Stomach smooth muscle (tissue), 2 donors: ENCODE data around the gene NUTM2E.
A peak's percentile ranks its signal among the peaks of the same experiment; 100 is the strongest.
"Not testable (repeated sequence)": the region's sequence is repeated elsewhere in the genome, so short reads cannot be mapped to it uniquely, and the experiment has no call there.

ENCODE experiments used
- H3K27ac ChIP-seq: one replicate; pipeline ENCODE4 v1.7.0; 2013; ENCODE audit warnings: mild to moderate bottlenecking, low read length, inconsistent platforms
- H3K27me3 ChIP-seq, 2 donors: one replicate each; pipeline ENCODE4 v1.7.0; 2013; ENCODE audit warnings: low read length in 2 of 2; ENCODE audit not compliant: insufficient read depth in 2 of 2, control insufficient read depth in 1 of 2
- H3K36me3 ChIP-seq, 2 donors: one replicate each; pipeline ENCODE4 v1.7.0; 2013; ENCODE audit warnings: low read length in 2 of 2; ENCODE audit not compliant: control insufficient read depth in 2 of 2, insufficient read depth in 2 of 2
- H3K4me1 ChIP-seq: one replicate; pipeline ENCODE4 v1.7.0; 2013; ENCODE audit warnings: low read length; ENCODE audit not compliant: control insufficient read depth, insufficient read depth
- H3K4me3 ChIP-seq, 2 donors: one replicate each; pipeline ENCODE4 v1.7.0; 2013; ENCODE audit warnings: low read length in 2 of 2
- H3K9ac ChIP-seq, 2 donors: one replicate each; pipeline ENCODE4 v1.7.0; 2013; ENCODE audit warnings: low read length in 2 of 2, mild to moderate bottlenecking in 1 of 2
- H3K9me3 ChIP-seq, 2 donors: one replicate each; pipeline ENCODE4 v1.7.0; 2013; ENCODE audit warnings: low read length in 2 of 2; ENCODE audit not compliant: control insufficient read depth in 2 of 2
- donor health status: healthy.
- donor health status: Pancreatic carcinoma.

The NUTM2E gene

DNA sequence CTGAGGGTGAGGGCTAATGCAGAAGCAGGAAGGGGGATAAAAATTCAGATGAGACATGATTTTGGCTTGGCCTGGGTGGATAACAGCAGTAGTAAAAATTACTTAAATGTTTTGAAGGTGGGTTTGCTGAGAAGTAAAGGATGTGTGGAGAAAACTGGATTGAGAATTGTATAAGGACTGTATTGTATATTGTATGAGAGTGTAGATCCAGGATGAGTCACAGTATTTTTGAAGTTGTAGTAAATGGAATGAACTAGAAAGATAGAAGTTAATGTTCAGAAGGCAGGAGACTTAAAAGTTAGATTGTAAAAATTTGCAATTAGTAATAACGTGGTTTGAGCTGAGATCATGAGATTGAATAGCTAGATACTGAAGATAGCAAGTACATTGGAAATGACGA is 10.2 kb upstream of the NUTM2E start:
- H3K9me3 ChIP-seq, H3K4me3 ChIP-seq, H3K9ac ChIP-seq, H3K27me3 ChIP-seq, H3K27ac ChIP-seq, H3K4me1 ChIP-seq, H3K36me3 ChIP-seq: not testable (repeated sequence)

- not testable (repeated sequence) for H3K4me1 ChIP-seq, H3K9me3 ChIP-seq, H3K36me3 ChIP-seq, H3K9ac ChIP-seq, H3K27ac ChIP-seq, H3K27me3 ChIP-seq, H3K4me3 ChIP-seq
Measured at GRCh38 chr10:79823387-79823786, 3.2 kb upstream of the NUTM2E start.

DNA sequence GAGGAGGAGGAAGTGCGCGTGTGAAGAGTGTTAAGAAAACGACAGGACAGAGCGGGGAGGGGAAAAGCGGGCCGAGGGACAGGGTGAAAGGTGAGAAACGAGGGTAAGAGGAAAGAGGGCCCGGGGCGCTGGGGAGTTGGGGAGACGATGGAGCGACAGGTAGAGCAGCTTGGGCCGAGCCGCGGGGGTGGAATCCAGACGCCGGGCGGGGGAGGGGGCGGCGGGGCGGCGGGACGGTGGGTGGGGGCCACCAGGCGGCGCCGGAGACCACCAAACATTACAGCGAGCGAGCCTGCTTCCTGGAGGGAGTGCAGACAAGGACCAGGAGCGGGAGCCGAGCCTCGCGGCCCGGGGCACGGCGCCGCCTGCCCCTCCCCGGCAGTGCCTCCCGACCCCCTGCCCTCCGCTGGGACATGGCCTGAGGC is 940 bp upstream of the NUTM2E start:
- H3K9me3 ChIP-seq, H3K27me3 ChIP-seq, H3K4me3 ChIP-seq, H3K4me1 ChIP-seq, H3K27ac ChIP-seq, H3K36me3 ChIP-seq: not testable (repeated sequence)
- H3K9ac ChIP-seq: peak overlapping the region in 1 of 2 donors; percentile 42

DNA sequence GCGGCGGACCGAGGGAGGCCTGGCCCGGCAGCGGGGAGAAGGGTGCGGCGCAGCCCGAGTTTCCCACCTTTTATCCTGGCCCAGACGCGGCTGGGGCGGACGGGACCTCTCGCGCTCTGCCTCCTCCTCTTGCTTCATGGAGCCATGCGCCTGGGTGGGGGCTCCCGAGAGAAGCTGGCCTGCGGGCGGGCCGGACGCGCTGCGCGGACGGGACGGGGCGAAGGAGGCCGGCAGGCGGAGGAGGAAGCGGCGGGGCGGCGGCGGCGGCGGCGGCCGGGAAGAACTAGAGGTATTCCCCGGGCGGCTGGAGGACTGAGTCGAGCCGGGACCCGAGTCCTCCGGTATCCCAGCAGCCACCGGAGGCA is 426 bp upstream of the NUTM2E start:
- not testable (repeated sequence) for H3K27ac ChIP-seq, H3K36me3 ChIP-seq, H3K9me3 ChIP-seq, H3K27me3 ChIP-seq, H3K4me1 ChIP-seq
- Histone ChIP-seq H3K4me3 (peak overlapping the region in 1 of 2 donors; percentile 44), H3K9ac (peak overlapping the region in 1 of 2 donors; percentile 42)

- not testable (repeated sequence) for H3K9me3 ChIP-seq, H3K4me1 ChIP-seq, H3K36me3 ChIP-seq, H3K9ac ChIP-seq, H3K27me3 ChIP-seq, H3K4me3 ChIP-seq, H3K27ac ChIP-seq
Measured at GRCh38 chr10:79833833-79834232, 7.3 kb downstream of the NUTM2E start.

DNA sequence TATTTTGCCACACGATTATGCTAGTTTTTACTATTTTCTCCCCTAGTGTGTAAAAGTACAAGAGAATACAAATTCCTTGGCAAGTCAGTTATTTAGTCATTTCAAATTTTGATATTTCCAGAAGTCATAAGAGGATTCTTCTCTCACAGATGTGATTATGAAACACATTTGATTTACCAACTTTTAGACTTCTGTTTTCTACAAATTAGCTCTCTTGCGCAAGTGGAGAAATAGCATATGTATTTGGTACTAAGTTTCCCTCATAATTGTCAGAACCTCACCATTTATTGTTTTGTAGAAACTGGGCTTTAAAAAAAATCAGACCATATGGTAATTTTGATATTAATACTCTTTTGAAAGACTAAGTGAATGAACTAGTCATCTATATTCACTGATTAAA is 9.4 kb downstream of the NUTM2E start:
- H3K27me3 ChIP-seq, H3K4me1 ChIP-seq, H3K27ac ChIP-seq, H3K9ac ChIP-seq, H3K36me3 ChIP-seq, H3K4me3 ChIP-seq, H3K9me3 ChIP-seq: not testable (repeated sequence)

DNA sequence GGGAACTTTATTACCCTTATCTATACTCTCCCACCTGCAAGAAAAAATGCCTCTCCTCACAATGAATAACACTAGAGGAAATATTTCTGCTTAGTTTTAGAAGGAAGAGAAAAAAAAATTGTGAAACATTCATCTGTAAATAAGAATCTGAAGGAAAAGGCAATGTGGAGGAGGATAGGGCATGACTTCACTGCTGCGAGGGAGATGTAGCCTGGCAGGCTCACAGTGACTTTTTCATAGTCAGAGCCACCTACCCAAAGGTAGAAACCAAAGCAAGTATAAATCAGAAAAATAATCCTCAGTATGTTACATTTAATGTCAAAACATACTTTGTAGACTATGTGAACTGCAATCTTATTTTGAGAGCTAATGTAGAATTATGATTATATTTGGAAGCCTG is 10.4 kb downstream of the NUTM2E start:
- H3K27me3 ChIP-seq, H3K4me3 ChIP-seq, H3K9ac ChIP-seq, H3K4me1 ChIP-seq, H3K36me3 ChIP-seq, H3K9me3 ChIP-seq, H3K27ac ChIP-seq: not testable (repeated sequence)

DNA sequence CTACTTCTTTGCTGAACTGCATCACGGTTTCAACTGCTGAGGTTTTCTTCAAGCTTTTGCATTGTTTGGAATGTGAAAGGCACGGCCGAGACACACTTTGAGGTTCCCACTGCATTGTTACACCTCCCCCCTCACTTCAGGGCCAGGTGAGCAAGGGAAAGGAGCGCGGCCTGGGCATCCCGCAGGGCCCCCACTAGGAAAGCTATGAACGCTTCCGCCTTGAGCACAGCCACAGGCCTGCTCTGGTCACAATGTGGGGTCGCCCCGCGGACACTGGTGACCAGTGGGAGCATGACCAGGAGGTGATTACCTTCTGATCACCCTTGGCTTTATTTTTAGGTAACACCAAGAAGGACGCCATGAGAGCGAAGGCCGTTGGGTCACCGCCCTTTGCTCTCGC is 11.9 kb downstream of the NUTM2E start:
- H3K27ac ChIP-seq, H3K9ac ChIP-seq, H3K27me3 ChIP-seq, H3K36me3 ChIP-seq, H3K4me1 ChIP-seq, H3K4me3 ChIP-seq, H3K9me3 ChIP-seq: not testable (repeated sequence)

DNA sequence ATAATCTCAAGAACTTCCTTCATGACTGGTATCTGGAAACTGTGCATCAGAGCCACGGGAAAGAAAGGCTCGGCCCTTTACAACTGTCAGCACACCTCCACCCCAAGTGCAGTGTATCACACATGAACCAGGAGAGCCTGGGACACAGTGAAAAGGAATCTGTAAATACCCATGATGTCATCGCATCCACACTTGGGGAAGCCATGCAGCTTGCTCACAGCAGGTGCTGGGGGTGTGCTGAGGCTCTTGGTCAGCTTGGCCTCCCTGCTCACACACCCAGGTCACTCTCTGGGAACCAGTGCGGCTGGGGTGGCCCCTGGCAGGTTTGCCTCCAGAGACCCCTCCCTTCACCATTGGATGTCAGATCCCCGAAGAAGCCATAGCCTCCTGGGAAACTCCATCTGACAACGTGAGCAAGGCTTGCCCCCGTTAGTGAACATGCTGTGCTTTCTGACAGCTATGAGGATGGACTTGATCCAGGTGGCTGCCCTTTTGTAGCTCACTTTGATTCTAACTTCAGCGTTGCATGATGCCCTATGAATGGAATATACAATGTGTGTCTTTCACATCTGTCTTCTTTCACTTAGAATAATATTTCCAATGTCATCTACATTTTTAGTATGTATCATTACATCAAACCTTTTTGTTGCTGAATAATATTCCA is 26.8 kb downstream of the NUTM2E start:
- H3K4me1 ChIP-seq, H3K36me3 ChIP-seq, H3K9me3 ChIP-seq, H3K27me3 ChIP-seq, H3K4me3 ChIP-seq, H3K9ac ChIP-seq, H3K27ac ChIP-seq: not testable (repeated sequence)

GRCh38 chr10:79862269-79862668 is 35.7 kb downstream of the NUTM2E start:
- H3K4me3 ChIP-seq, H3K9me3 ChIP-seq, H3K27ac ChIP-seq, H3K9ac ChIP-seq, H3K4me1 ChIP-seq, H3K27me3 ChIP-seq, H3K36me3 ChIP-seq: not testable (repeated sequence)

DNA sequence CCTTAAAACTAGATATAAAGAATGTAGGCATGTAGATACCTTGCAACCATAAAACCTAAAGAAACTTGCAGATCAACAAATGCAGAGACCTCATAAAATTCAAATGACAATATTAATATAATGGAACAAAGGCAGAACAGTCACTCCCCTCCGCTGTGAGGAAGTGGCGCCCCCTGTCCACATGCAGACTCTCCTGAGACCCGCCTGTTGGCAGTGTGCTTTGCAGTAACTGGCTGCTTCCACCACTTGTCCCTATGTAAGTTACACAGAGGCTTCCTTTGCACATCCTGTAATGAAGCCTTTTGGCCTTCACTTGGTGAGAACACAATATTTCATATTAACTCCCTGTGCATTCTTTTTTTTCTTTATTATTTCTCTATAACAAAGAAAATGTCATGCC is 36.3 kb downstream of the NUTM2E start:
- not testable (repeated sequence) for H3K4me3 ChIP-seq, H3K27me3 ChIP-seq, H3K27ac ChIP-seq, H3K9ac ChIP-seq, H3K9me3 ChIP-seq, H3K4me1 ChIP-seq, H3K36me3 ChIP-seq
